Neuronal stem cell (in vitro differentiated cells): Measurements from ENCODE around the gene SLC31A1.

Source experiments
- DNase-seq: peaks from one replicate; pipeline ENCODE4 v3.0.0-alpha.2; 2013; ENCODE audit warnings: low spot score
- H2AFZ ChIP-seq: one replicate; pipeline ENCODE4 v1.6.1; 2013; ENCODE audit warnings: mild to moderate bottlenecking, low read length, inconsistent platforms
- H2AK5ac ChIP-seq: 2 replicates; pipeline ENCODE4 v1.6.1; 2013; ENCODE audit warnings: low read depth, mild to moderate bottlenecking, inconsistent platforms, low read length, moderate library complexity, mixed read lengths
- H2BK120ac ChIP-seq: 2 replicates; pipeline ENCODE4 v1.6.1; 2013; ENCODE audit warnings: low read depth, mild to moderate bottlenecking, inconsistent platforms, low read length, moderate library complexity, mixed read lengths
- H2BK12ac ChIP-seq: one replicate; pipeline ENCODE4 v1.6.1; 2013; ENCODE audit warnings: low read length, inconsistent platforms
- H2BK15ac ChIP-seq: 2 replicates; pipeline ENCODE4 v1.6.1; 2013; ENCODE audit warnings: mild to moderate bottlenecking, low read length, inconsistent platforms, mixed read lengths
- H2BK5ac ChIP-seq: one replicate; pipeline ENCODE4 v1.6.1; 2013; ENCODE audit warnings: inconsistent platforms, mild to moderate bottlenecking, low read length, moderate library complexity
- H3K14ac ChIP-seq: one replicate; pipeline ENCODE4 v1.6.1; 2013; ENCODE audit warnings: low read length, inconsistent platforms
- H3K18ac ChIP-seq: 2 replicates; pipeline ENCODE4 v1.6.1; 2013; ENCODE audit warnings: low read length, inconsistent platforms
- H3K23ac ChIP-seq: 2 replicates; pipeline ENCODE4 v1.6.1; 2013; ENCODE audit warnings: low read depth, mild to moderate bottlenecking, mixed read lengths, low read length, inconsistent platforms; ENCODE audit not compliant: poor library complexity
- H3K27ac ChIP-seq: replicated peaks from 3 replicates; pipeline ENCODE4 v1.5.1; 2013; ENCODE audit warnings: low read length, inconsistent platforms
- H3K27me3 ChIP-seq, 3 experiments: 2 replicates each; pipeline ENCODE4 v1.6.1; 2013; ENCODE audit warnings: low read length in 3 of 3, mild to moderate bottlenecking in 2 of 3, inconsistent platforms in 1 of 3, low read depth in 1 of 3, mixed read lengths in 1 of 3, moderate library complexity in 1 of 3; ENCODE audit not compliant: control insufficient read depth in 3 of 3, insufficient read depth in 3 of 3
- H3K36me3 ChIP-seq, 2 donors: replicated peaks in 1 of 2; 2 replicates each; pipeline ENCODE4 v1.6.1; 2013; ENCODE audit warnings: low read length in 2 of 2; ENCODE audit not compliant: control insufficient read depth in 2 of 2, insufficient read depth in 2 of 2
- H3K4ac ChIP-seq: 2 replicates; pipeline ENCODE4 v1.6.1; 2013; ENCODE audit warnings: inconsistent platforms, mild to moderate bottlenecking, low read length, moderate library complexity
- H3K4me1 ChIP-seq, 2 donors: 1 replicate in 1 of 2; 2 replicates in 1 of 2; pipeline ENCODE4 v1.6.1; 2013; ENCODE audit warnings: low read length in 2 of 2, low read depth in 1 of 2; ENCODE audit not compliant: control insufficient read depth in 2 of 2, insufficient read depth in 1 of 2
- H3K4me2 ChIP-seq: one replicate; pipeline ENCODE4 v1.6.1; 2013; ENCODE audit warnings: mild to moderate bottlenecking, low read length, inconsistent platforms; ENCODE audit not compliant: insufficient read depth, poor library complexity, severe bottlenecking
- H3K4me3 ChIP-seq, 2 donors: 2 replicates each; pipeline ENCODE4 v1.5.1; 2013; ENCODE audit warnings: low read length in 2 of 2, mild to moderate bottlenecking in 2 of 2, inconsistent platforms in 1 of 2, moderate library complexity in 1 of 2
- H3K79me1 ChIP-seq: one replicate; pipeline ENCODE4 v1.6.1; 2013; ENCODE audit warnings: low read depth, mild to moderate bottlenecking, inconsistent platforms, low read length, moderate library complexity
- H3K9ac ChIP-seq: one replicate; pipeline ENCODE4 v1.6.1; 2013; ENCODE audit warnings: mild to moderate bottlenecking, low read depth, low read length, inconsistent platforms; ENCODE audit not compliant: poor library complexity
- H3K9me3 ChIP-seq, 2 donors: replicated peaks in 1 of 2; 2 replicates each; pipeline versions ENCODE3 to v1.6.1; 2013; ENCODE audit warnings: low read length in 2 of 2, mild to moderate bottlenecking in 2 of 2, inconsistent platforms in 1 of 2, low read depth in 1 of 2, mixed read lengths in 1 of 2, moderate library complexity in 1 of 2; ENCODE audit not compliant: control insufficient read depth in 2 of 2, insufficient read depth in 1 of 2
- H4K8ac ChIP-seq: one replicate; pipeline ENCODE4 v1.6.1; 2013; ENCODE audit warnings: low read depth, mild to moderate bottlenecking, inconsistent platforms, low read length, moderate library complexity
- H4K91ac ChIP-seq: one replicate; pipeline ENCODE4 v1.6.1; 2013; ENCODE audit warnings: low read length, low read depth, mild to moderate bottlenecking, inconsistent platforms; ENCODE audit not compliant: poor library complexity
- WGBS, 2 donors: extraction: QIAGEN DNeasy Blood & Tissue Kit; methylation state at CpG; one replicate each; pipeline ENCODE4 v1.1.7; 2013; ENCODE audit warnings: missing lambda C conversion rate in 2 of 2, mixed read lengths in 1 of 2; ENCODE audit not compliant: insufficient read length in 2 of 2, insufficient replicate concordance in 1 of 2; ENCODE audit errors: extremely low coverage in 2 of 2; 5-methylcytosine and 5-hydroxymethylcytosine counted together

SLC31A1 gene

GRCh38 chr9:113241161-113241560, 19.8 kb downstream of the SLC31A1 start:
- WGBS, 2 donors = no CpG with 5 or more reads among the region's 2 CpGs
- no peak overlapping the region for H3K9ac ChIP-seq
- no peak overlapping the region for H3K4me3 ChIP-seq
- DNase-seq = no peak
- H3K4ac ChIP-seq = no peak overlapping the region
- H3K4me2 ChIP-seq = no peak overlapping the region
- H3K27me3 ChIP-seq = no peaks in the 10 kb centered on the region
- H2AFZ ChIP-seq = no peak overlapping the region
- no peaks in the 10 kb centered on the region for H3K79me1 ChIP-seq
- H3K14ac ChIP-seq = no peak overlapping the region
- no peak overlapping the region for H4K91ac ChIP-seq
- no peaks in the 10 kb centered on the region for H3K9me3 ChIP-seq
- H3K36me3 ChIP-seq = no peaks in the 10 kb centered on the region
- no peak overlapping the region for H3K18ac ChIP-seq
- H3K23ac ChIP-seq = no peak overlapping the region
- H2BK120ac ChIP-seq = no peak overlapping the region
- no peak overlapping the region for H2BK12ac ChIP-seq
- no peak overlapping the region for H2BK15ac ChIP-seq
- H3K4me1 ChIP-seq = no peaks in the 10 kb centered on the region
- H4K8ac ChIP-seq = no peak overlapping the region
- no peak overlapping the region for H3K27ac ChIP-seq
- no peak overlapping the region for H2BK5ac ChIP-seq
- H2AK5ac ChIP-seq = no peak overlapping the region

GRCh38 chr9:113244556-113244955, 23.2 kb downstream of the SLC31A1 start:
- H3K9ac ChIP-seq = no peak overlapping the region
- no peak overlapping the region for H3K23ac ChIP-seq
- no peak overlapping the region for H2AK5ac ChIP-seq
- WGBS, 2 donors = 100% methylated on average over 1 of the region's 2 CpGs; no CpG with 5 or more reads in 1 of the 2 donors
- no peak overlapping the region for H2BK5ac ChIP-seq
- H3K79me1 ChIP-seq = no peaks in the 10 kb centered on the region
- no peaks in the 10 kb centered on the region for H3K4me1 ChIP-seq
- H3K27me3 ChIP-seq = no peaks in the 10 kb centered on the region
- H3K14ac ChIP-seq = no peak overlapping the region
- H2BK12ac ChIP-seq = no peak overlapping the region
- no peaks in the 10 kb centered on the region for H3K36me3 ChIP-seq
- H3K4ac ChIP-seq = no peak overlapping the region
- peaks cover 0 to 2% of the 10 kb centered on the region in 2 donors for H3K9me3 ChIP-seq
- H2AFZ ChIP-seq = no peak overlapping the region
- H2BK15ac ChIP-seq = no peak overlapping the region
- H4K8ac ChIP-seq = no peak overlapping the region
- no peak for DNase-seq
- H2BK120ac ChIP-seq = no peak overlapping the region
- no peak overlapping the region for H3K27ac ChIP-seq
- no peak overlapping the region for H3K4me3 ChIP-seq
- H3K4me2 ChIP-seq = no peak overlapping the region
- no peak overlapping the region for H3K18ac ChIP-seq
- no peak overlapping the region for H4K91ac ChIP-seq

- Histone ChIP-seq H3K14ac (no peak overlapping the region), H3K18ac (no peak overlapping the region), H2AFZ (no peak overlapping the region), H3K4me2 (no peak overlapping the region), H3K4me1 (no peaks in the 10 kb centered on the region), H3K27ac (no peak overlapping the region), H3K27me3 (no peaks in the 10 kb centered on the region), H3K4ac (no peak overlapping the region), H4K91ac (no peak overlapping the region), H2BK5ac (no peak overlapping the region), H3K36me3 (no peaks in the 10 kb centered on the region), H2BK120ac (no peak overlapping the region), H2BK15ac (no peak overlapping the region), H3K23ac (no peak overlapping the region), H2AK5ac (no peak overlapping the region), H3K9me3 (peaks cover 2% of the 10 kb centered on the region in 2 donors), H2BK12ac (no peak overlapping the region), H3K9ac (no peak overlapping the region), H4K8ac (no peak overlapping the region), H3K79me1 (no peaks in the 10 kb centered on the region), H3K4me3 (no peak overlapping the region)
- no CpG with 5 or more reads among the region's 4 CpGs for WGBS, 2 donors
- DNase-seq = no peak
Observed at GRCh38 chr9:113245894-113246293, 24.6 kb downstream of the SLC31A1 start.

DNA sequence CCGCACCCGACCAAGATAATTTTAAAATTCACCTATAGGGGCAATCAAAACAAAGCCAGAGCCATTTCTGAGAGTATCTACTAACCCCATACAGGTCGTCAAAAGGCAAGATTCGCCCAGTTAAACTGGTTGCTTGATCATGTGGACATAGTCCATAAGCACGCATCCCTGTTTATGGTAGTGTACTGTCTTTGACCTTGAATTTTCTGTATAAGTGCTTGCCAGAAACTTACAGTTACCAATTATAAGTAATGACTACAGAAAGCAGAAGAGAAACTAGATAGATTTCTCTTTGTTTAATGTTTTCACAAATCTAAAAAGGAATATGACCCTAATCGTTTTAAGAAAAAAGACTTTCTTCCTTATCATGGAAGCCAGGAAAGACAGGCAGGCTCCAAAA, 25.6 kb downstream of the SLC31A1 start:
- no peak overlapping the region for H3K23ac ChIP-seq
- H2AK5ac ChIP-seq = no peak overlapping the region
- H2BK5ac ChIP-seq = no peak overlapping the region
- no peak for DNase-seq
- no peak overlapping the region for H2BK15ac ChIP-seq
- H4K91ac ChIP-seq = no peak overlapping the region
- no CpG with 5 or more reads among the region's 6 CpGs for WGBS, 2 donors
- H3K27me3 ChIP-seq = no peaks in the 10 kb centered on the region
- no peak overlapping the region for H2BK120ac ChIP-seq
- no peak overlapping the region for H4K8ac ChIP-seq
- H3K79me1 ChIP-seq = no peaks in the 10 kb centered on the region
- H2AFZ ChIP-seq = no peak overlapping the region
- no peak overlapping the region for H3K27ac ChIP-seq
- no peak overlapping the region for H2BK12ac ChIP-seq
- H3K4me3 ChIP-seq = no peak overlapping the region
- no peaks in the 10 kb centered on the region for H3K36me3 ChIP-seq
- peaks cover 2% of the 10 kb centered on the region in 2 donors for H3K9me3 ChIP-seq
- H3K9ac ChIP-seq = no peak overlapping the region
- H3K4me2 ChIP-seq = no peak overlapping the region
- H3K4me1 ChIP-seq = no peaks in the 10 kb centered on the region
- no peak overlapping the region for H3K14ac ChIP-seq
- no peak overlapping the region for H3K18ac ChIP-seq
- no peak overlapping the region for H3K4ac ChIP-seq
